HFF-Myc (cell line): ENCODE results near the gene MAN1C1.

Experiments used
- DNase-seq: peaks from one replicate; pipeline ENCODE4 v3.0.0-alpha.2; 2011; ENCODE audit warnings: low read depth; ENCODE audit errors: extremely low read depth
- H3K4me3 ChIP-seq: replicated peaks from 2 replicates; pipeline ENCODE4 v1.5.1; 2011; ENCODE audit warnings: low read depth, mild to moderate bottlenecking, control low read depth, low read length
- CTCF ChIP-seq: IDR thresholded peaks from 2 replicates; pipeline ENCODE4 v1.5.1; 2012; ENCODE audit warnings: mild to moderate bottlenecking, low read depth, low read length, control low read depth; ENCODE audit errors: missing control alignments

MAN1C1 gene

GRCh38 chr1:25829046-25829445 lies 212.5 kb downstream of the MAN1C1 start:
- no peak overlapping the region for H3K4me3 ChIP-seq
- DNase-seq: no peak
- TF ChIP-seq CTCF: no peak

GRCh38 chr1:25831569-25832196 lies 215.1 kb downstream of the MAN1C1 start:
- no peak for TF ChIP-seq CTCF
- no peak overlapping the region for H3K4me3 ChIP-seq
- DNase-seq: no peak

GRCh38 chr1:25832336-25833037 lies 215.9 kb downstream of the MAN1C1 start:
- DNase-seq: no peak
- no peak for TF ChIP-seq CTCF
- no peak overlapping the region for H3K4me3 ChIP-seq

- no peak overlapping the region for H3K4me3 ChIP-seq
- TF ChIP-seq CTCF: no peak
- no peak for DNase-seq
Measured at GRCh38 chr1:25833158-25833557, 216.6 kb downstream of the MAN1C1 start.
